NCI-H1436 treated with DMSO at 0.1 percent for 48 hours (cell line): Measurements from ENCODE around the gene ZNF418.
"Not testable (repeated sequence)": the region's sequence is repeated elsewhere in the genome, so short reads cannot be mapped to it uniquely, and the experiment has no call there.

ENCODE experiments used
- DNase-seq: peaks from one replicate; lab custom pipeline; 2025; lab: John Stamatoyannopoulos, UW

The ZNF418 gene

GRCh38 chr19:57934820-57935665, at the start of gene ZNF418:
ZNF418 (minus strand) TSS chr19:57935402; CDS start chr19:57933822, 1,580 bp downstream.
- DNase-seq = no peak

- no peak for DNase-seq
These were observed 43.5 kb upstream of the ZNF418 start for GRCh38 chr19:57978586-57979289.

DNA sequence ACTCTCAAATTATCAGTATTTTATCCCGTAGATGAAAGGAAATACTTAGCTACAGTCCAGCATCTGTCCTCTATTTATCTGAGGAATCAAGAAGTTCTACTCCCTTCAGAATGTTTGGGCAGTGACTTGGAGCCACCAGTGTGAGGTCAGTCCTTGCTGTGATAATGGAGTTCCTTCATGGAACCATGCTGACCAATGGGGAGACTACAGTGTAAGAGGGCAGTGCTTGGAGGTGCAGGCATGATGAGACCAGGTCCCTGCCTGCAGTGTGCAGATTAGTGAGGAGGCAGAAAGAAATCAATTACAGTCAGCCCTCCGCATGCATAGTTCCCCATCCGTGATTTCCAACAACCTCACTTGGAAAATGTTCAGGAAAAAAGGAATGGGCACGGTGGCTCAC, 39.2 kb upstream of the ZNF418 start, which contains the start of gene C19orf18:
Gene C19orf18, minus strand, starts transcription at position 101 of the 400 bp plus-strand sequence. CDS start 102 bp downstream, outside the sequence.
- DNase-seq = no peak

DNA sequence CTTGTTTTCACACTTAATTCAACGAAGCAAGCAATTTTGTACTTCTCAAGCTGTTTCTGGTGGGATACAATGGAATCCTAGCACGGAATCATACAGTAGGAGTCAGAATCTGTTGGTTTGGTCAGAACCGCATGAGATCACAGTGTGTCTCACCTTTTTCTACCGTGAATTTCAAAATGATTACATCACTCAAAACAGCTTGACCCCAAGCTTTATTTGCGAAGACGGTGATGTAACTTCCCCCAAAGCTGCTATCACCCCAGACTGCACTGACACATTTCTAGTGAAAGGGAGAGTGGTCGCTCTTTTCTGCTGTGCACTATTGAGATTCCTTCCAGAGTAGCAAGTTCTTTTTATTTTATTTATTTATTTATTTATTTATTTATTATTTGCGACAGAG, 29.6 kb upstream of the ZNF418 start:
- no peak for DNase-seq

GRCh38 chr19:57961785-57962184, 26.6 kb upstream of the ZNF418 start:
- DNase-seq = no peak

DNA sequence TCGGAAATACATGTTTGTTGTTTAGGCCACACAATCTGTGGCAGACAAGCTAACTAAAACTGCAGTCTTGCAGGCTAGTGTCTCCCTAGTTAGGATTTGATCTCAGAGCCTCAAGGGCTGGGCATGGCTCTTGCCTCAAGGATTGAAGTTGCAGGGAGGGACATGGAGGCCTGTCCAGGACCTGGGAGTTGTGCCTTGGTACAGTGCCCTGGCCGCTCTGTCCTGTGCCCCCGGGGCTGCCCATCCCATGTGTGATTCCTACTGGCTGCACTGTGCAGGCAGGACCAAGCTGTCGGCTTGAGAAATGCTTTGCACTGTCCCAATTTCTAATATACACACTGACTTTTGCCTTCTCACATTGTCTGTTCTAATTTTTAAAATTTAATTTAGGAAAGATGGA, 19.8 kb upstream of the ZNF418 start:
- DNase-seq = no peak

DNA sequence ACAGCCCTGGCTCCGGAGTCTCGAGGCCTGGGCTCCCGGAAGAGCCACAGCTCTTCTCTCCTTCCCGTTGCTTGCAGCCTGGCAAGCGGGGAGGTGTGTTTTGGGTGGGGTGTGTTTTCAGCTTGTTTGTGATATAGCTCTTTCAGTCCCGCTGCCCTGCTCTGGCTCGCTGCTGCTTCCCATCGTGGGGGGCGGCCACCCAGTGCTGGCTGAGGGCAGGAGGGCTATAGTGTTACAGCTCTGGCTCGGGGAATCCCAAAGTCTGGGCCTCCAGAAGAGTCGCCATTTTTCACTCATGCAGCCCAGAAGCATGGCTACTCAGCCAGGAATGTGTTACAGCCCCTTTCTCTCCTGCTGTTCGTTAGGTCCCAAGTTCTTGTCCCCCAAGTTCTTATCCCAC, 14.5 kb upstream of the ZNF418 start:
- no peak for DNase-seq

DNA sequence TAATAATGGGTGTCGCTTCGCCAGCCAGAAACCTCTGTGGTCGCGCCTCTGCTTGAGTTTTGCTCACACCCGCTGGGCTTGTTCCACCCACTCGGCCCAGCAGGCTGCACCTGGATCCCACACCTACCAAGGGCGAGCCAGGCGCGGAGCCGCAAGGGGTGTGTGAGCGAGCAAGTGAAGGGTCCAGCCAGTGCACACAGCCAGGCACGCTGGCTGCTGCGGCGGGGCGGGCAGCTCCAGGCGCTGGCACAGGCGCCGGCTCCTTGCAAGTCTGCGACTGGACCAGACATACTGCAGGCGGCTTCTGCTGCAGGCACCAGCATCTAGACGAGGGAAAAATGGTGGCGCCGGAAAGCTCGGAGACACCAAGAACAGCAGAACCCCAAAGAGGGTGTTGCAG, 14.1 kb upstream of the ZNF418 start:
- DNase-seq = no peak

DNA sequence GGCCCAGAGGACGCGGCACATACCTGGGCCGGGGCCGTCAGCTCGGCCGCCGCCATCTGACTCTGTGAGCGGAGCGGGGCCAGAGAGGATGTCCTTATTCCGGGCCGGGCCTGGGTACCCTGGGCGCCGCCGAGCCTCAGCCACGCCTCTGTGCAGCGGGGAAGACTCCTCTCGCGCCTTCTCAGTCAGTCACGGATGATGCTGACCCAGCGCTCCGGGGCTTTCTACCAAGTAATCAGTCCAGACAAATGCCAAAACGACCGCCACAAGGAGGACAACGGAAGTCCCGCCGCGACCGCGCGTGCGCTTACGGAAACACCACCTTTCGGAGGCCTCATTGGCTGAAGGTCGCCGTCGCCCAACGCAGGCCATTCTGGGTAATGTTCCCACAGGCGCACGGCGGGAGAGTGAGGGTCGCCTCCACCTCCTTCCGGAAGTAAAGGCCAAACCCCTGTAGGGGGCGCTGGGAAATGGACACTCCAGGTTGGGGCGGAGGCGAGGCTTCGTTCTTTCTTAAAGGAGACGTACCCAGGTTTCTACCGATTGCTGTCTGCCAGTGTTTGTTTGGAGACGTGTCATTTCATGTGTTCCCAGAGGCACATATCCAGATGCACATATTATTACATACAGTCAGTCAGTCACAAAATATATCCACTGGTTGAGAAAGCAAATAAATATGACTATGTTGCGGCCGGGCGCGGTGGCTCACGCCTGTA, 12.4 kb upstream of the ZNF418 start, which contains the start of gene ZNF256:
Gene ZNF256, minus strand, starts transcription at position 288 of the 716 bp plus-strand sequence. Its CDS starts 232 bp downstream, at position 56.
- peak; percentile 93 for DNase-seq

- DNase-seq = no peak
These were observed 11.9 kb upstream of the ZNF418 start for GRCh38 chr19:57947088-57947418.

- DNase-seq = no peak
These were observed 11.1 kb upstream of the ZNF418 start for GRCh38 chr19:57946316-57946715.

GRCh38 chr19:57941593-57941992, 6.4 kb upstream of the ZNF418 start:
- DNase-seq = no peak

- DNase-seq = no peak
These were observed 529 bp upstream of the ZNF418 start for GRCh38 chr19:57935731-57936130.

DNA sequence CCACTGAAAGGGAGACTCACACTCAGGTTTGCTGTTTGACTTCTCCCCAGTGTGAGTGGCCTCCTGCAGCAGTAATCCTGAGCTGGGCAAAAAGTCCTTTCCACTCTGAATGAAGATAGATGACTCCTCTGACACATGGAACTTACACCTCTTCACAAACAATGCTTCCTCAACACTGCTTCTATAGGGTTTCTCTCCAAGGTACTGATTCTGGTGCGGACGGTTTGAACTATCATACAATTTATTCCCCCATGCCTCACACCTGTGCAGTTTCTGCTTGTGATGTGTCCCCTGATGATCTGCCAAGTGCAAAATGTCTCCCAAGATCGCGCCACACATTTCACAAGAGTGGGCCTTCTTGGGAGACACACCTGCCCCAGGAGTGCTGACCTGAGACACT, 7.6 kb downstream of the ZNF418 start:
- DNase-seq = no peak

DNA sequence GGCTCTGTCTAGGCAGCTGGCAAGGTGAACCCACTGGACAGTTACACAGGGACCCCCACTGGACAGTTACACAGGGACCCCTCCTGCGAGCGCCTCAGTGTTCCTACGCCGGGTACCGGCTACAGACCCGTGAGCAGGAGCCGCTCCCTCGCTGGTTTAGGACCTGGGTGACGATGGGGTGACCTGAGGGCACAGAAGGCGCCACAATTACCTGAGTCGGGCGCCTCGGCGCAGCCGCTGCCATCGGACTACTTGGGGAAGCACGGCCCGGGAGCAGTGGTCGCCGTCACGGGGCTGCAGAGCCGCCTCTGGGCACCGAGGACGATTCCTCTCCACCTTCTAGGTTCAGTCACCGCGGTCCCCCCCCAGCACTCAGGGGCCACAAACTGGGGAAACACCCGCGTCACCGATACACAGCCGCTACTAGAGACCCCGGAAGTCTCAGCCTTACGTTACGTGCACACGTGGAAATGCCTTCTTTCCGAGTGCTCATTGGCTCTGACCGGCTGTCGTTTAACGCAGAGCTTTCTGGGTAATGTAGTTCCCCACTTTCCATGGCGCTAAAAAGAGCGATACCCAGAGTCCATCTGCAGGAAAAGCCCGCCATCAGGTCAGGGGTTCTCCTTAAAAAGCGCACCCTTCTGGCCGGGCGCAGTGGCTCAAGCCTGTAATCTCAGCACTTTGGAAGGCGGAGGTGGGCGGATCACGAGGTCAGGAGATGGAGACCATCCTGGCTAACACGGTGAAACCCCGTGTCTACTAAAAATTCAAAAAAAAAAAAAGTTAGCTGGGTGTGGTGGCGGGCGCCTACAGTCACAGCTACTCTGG, 18.8 kb downstream of the ZNF418 start, which contains the start of gene ZNF417:
Gene ZNF417, minus strand, starts transcription at position 425 of the 828 bp plus-strand sequence. Its CDS starts 181 bp downstream, at position 244.
- DNase-seq = peak; percentile 74

- no peak for DNase-seq
These were observed 20.7 kb downstream of the ZNF418 start for GRCh38 chr19:57914531-57914930.

DNA sequence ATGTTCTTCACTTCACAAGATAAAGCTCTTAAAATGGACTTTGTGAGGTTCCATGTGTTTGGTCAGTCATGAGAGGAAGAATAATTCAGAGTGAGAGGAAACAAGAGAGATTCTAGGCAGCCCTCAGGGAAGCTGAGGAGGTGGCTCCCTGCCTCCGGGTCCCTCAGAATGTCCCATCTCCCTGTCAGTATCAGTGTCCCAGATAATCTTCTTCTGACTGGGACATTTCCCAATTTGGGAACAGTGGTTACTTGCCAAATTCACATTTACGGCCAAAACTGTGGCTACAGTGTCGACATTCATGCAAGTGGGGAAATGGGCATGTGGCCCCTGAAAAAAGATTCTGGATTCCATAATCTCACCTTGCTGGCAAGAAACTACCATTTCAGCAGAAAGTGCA, 27.8 kb downstream of the ZNF418 start:
- DNase-seq = no peak

GRCh38 chr19:57905258-57905657, 29.9 kb downstream of the ZNF418 start:
- no peak for DNase-seq

GRCh38 chr19:57903618-57904184, 31.5 kb downstream of the ZNF418 start:
- no peak for DNase-seq

DNA sequence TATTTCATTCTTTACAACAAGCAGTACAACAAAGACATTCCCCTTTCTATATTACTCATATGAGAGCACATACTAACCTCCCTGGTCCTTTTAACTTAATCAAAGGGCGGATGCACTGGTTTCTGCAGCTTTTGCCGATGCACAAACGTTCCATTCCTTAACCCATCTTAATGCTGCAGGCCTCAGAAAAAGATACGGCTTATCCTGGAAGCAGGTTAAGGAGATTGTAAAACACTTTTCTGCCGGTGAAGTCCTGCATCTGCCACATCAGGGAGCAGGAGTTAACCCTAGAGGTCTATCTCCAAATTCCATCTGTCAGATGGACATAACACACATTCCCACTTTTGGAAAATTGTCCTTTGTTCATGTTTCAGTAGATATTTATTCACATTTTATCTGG, 34.9 kb downstream of the ZNF418 start:
- DNase-seq = no peak

GRCh38 chr19:57890706-57891105, 44.5 kb downstream of the ZNF418 start:
- not testable (repeated sequence) for DNase-seq
